ENCODE measurements around the gene PCDHGA1. TPM values are rescaled to one million over a fixed set of nuclear protein-coding genes. Genes with fewer than 3 reads are reported as not detected.

PCDHGA1 gene
- total RNA-seq, 1 experiment from 2014 or later: 0.64 TPM

DNA sequence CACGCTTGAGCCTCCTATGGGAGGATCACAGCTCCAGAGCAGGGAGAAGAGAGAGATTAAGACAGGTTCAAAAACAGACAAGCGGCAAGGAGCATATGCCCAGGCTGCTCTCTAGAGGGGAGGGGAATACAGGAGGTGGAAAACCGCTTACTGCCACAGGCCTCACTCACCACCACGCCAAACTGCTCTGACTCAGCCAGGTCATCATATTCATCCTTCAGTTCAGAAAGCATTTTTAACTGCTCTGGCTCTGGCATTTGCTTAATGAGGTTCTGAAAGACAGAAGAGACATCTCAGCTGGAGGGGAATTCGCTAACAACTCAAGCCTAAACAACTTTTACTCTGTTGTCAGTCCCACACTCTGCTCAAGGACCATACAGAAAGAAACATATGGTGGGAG, 198.7 kb downstream of the PCDHGA1 start:
- Mint-ChIP-seq H3K36me3 (ENCODE audit: insufficient read depth, unreplicated experiment) (peaks cover 4% of the 10 kb centered on the region), H3K4me1 (ENCODE audit: low read depth, unreplicated experiment) (peaks cover 21% of the 10 kb centered on the region), H3K27me3 (ENCODE audit: insufficient read depth, unreplicated experiment) (no peaks in the 10 kb centered on the region), H3K27ac (ENCODE audit: unreplicated experiment) (no peak overlapping the region), H3K9me3 (ENCODE audit: unreplicated experiment) (no peaks in the 10 kb centered on the region), H3K4me3 (ENCODE audit: unreplicated experiment) (no peak overlapping the region)
- no peak overlapping the region for H3K4me3 ChIP-seq (ENCODE audit: low read depth, low read length)
- no TSS peak for BruUV-seq (replicated peaks)
- ChIA-PET CTCF (interaction anchor here (1.3 kb wide), 1 partner anchor 35 kb away, joined by 5 read pairs; no protein-coding TSS in a partner anchor), POLR2A (no interaction called here)
- H3K27me3 ChIP-seq (replicated peaks; ENCODE audit: control insufficient read depth, insufficient read depth, low read length): no peaks in the 10 kb centered on the region
- H3K4me1 ChIP-seq: peaks cover 29% of the 10 kb centered on the region
- H3K36me3 ChIP-seq (ENCODE audit: control insufficient read depth, insufficient read depth, low read length): peaks cover 2% of the 10 kb centered on the region
- no peak for DNase-seq
- intact Hi-C loops (cut with micrococcal nuclease; ENCODE audit: unreplicated experiment): no loop called here
- H3K9me3 ChIP-seq: no peaks in the 10 kb centered on the region
- TF ChIP-seq, protein P1, sequence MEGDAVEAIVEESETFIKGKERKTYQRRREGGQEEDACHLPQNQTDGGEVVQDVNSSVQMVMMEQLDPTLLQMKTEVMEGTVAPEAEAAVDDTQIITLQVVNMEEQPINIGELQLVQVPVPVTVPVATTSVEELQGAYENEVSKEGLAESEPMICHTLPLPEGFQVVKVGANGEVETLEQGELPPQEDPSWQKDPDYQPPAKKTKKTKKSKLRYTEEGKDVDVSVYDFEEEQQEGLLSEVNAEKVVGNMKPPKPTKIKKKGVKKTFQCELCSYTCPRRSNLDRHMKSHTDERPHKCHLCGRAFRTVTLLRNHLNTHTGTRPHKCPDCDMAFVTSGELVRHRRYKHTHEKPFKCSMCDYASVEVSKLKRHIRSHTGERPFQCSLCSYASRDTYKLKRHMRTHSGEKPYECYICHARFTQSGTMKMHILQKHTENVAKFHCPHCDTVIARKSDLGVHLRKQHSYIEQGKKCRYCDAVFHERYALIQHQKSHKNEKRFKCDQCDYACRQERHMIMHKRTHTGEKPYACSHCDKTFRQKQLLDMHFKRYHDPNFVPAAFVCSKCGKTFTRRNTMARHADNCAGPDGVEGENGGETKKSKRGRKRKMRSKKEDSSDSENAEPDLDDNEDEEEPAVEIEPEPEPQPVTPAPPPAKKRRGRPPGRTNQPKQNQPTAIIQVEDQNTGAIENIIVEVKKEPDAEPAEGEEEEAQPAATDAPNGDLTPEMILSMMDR (IDR thresholded peaks at IDR 0.05; ENCODE audit: insufficient read depth in 1 of 2, low read depth in 1 of 2, low read length in 1 of 2, severe bottlenecking in 1 of 2, unreplicated experiment in 1 of 2): no peak

DNA sequence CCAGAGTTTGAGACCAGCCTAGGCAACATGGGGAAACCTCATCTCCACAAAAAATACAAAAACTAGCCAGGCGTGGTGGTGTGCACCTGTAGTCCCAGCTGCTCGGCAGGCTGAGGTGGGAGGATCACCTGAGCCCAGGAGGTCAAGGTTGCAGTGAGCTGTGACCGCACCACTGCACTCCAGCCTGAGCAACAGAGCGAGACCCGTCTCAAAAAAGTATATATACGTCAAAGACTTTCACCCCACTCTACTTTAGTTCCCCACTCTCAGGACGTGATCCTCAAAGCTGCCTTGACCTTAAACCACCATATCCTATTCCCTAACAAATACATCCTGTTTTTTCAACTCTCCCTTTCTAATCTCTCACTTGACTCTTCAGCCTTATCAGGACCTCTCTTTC, 199.6 kb downstream of the PCDHGA1 start:
- Histone ChIP-seq H3K4me3 (ENCODE audit: low read depth, low read length) (no peak overlapping the region), H3K4me1 (peaks cover 24% of the 10 kb centered on the region), H3K9me3 (no peaks in the 10 kb centered on the region), H3K36me3 (ENCODE audit: control insufficient read depth, insufficient read depth, low read length) (peaks cover 2% of the 10 kb centered on the region), H3K27me3 (replicated peaks; ENCODE audit: control insufficient read depth, insufficient read depth, low read length) (no peaks in the 10 kb centered on the region)
- Mint-ChIP-seq H3K4me3 (ENCODE audit: unreplicated experiment) (no peak overlapping the region), H3K27ac (ENCODE audit: unreplicated experiment) (no peak overlapping the region), H3K4me1 (ENCODE audit: low read depth, unreplicated experiment) (peaks cover 20% of the 10 kb centered on the region), H3K9me3 (ENCODE audit: unreplicated experiment) (no peaks in the 10 kb centered on the region), H3K36me3 (ENCODE audit: insufficient read depth, unreplicated experiment) (peaks cover 12% of the 10 kb centered on the region), H3K27me3 (ENCODE audit: insufficient read depth, unreplicated experiment) (no peaks in the 10 kb centered on the region)
- BruUV-seq (replicated peaks): no TSS peak
- POLR2A ChIA-PET: no interaction called here
- intact Hi-C loops (cut with micrococcal nuclease; ENCODE audit: unreplicated experiment): no loop called here
- DNase-seq: no peak
- TF ChIP-seq, protein P1 (IDR thresholded peaks at IDR 0.05; ENCODE audit: insufficient read depth in 1 of 2, low read depth in 1 of 2, low read length in 1 of 2, severe bottlenecking in 1 of 2, unreplicated experiment in 1 of 2): no peak
- CTCF ChIA-PET: interaction anchor here (0.6 kb wide), 1 partner anchor 132 kb away, joined by 3 read pairs; the partner anchor contains the start of gene PCDHGB5

DNA sequence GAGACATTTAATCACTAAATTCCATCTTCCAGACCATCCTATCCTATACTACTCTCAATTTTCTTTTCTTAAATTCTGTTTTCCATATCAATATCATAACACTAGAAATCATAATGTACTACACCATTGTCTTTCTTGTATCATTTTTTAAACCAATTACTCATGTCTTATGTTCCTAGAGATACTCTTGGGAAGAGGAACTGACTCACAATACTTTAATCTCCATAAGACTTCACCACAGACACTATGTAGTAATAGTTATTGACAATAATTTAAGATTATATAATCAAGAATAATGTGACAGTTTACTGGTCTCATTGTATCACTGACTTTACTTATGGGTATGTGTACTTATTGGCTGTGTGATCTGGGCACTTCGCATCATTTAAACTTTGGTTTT, 202.4 kb downstream of the PCDHGA1 start:
- TF ChIP-seq, protein P1 (IDR thresholded peaks at IDR 0.05; ENCODE audit: insufficient read depth in 1 of 2, low read depth in 1 of 2, low read length in 1 of 2, severe bottlenecking in 1 of 2, unreplicated experiment in 1 of 2): no peak
- Mint-ChIP-seq H3K36me3 (ENCODE audit: insufficient read depth, unreplicated experiment) (peaks cover 37% of the 10 kb centered on the region), H3K27ac (ENCODE audit: unreplicated experiment) (no peak overlapping the region), H3K4me3 (ENCODE audit: unreplicated experiment) (no peak overlapping the region), H3K27me3 (ENCODE audit: insufficient read depth, unreplicated experiment) (no peaks in the 10 kb centered on the region), H3K4me1 (ENCODE audit: low read depth, unreplicated experiment) (peaks cover 12% of the 10 kb centered on the region), H3K9me3 (ENCODE audit: unreplicated experiment) (no peaks in the 10 kb centered on the region)
- BruUV-seq (replicated peaks): no TSS peak
- intact Hi-C loops (cut with micrococcal nuclease; ENCODE audit: unreplicated experiment): no loop called here
- Histone ChIP-seq H3K9me3 (no peaks in the 10 kb centered on the region), H3K4me3 (ENCODE audit: low read depth, low read length) (no peak overlapping the region), H3K36me3 (ENCODE audit: control insufficient read depth, insufficient read depth, low read length) (peaks cover 2% of the 10 kb centered on the region), H3K27me3 (replicated peaks; ENCODE audit: control insufficient read depth, insufficient read depth, low read length) (no peaks in the 10 kb centered on the region), H3K4me1 (no peaks in the 10 kb centered on the region)
- no peak for DNase-seq
- POLR2A ChIA-PET: no interaction called here
- CTCF ChIA-PET: no interaction called here
